Left kidney (tissue), 2 donors: Measurements from ENCODE around the gene C10orf67. TPM values are rescaled to one million over a fixed set of nuclear protein-coding genes. Genes with fewer than 3 reads are reported as not detected.
A peak's percentile ranks its signal among the peaks of the same experiment; 100 is the strongest.
"Not testable (repeated sequence)": the region's sequence is repeated elsewhere in the genome, so short reads cannot be mapped to it uniquely, and the experiment has no call there.

Experiments used
- DNase-seq: peaks from one replicate; pipeline ENCODE4 v3.0.0-alpha.2; 2013
- polyA plus RNA-seq: library from polyadenylated mRNA; unstranded; fragments of 120-200 nt; gene quantifications from one replicate; pipeline ENCODE4 v1.2.1, GENCODE V29; 2013; ENCODE audit not compliant: insufficient read length

Gene C10orf67
- polyA plus RNA-seq, 1 donor = 2.7 TPM

DNA sequence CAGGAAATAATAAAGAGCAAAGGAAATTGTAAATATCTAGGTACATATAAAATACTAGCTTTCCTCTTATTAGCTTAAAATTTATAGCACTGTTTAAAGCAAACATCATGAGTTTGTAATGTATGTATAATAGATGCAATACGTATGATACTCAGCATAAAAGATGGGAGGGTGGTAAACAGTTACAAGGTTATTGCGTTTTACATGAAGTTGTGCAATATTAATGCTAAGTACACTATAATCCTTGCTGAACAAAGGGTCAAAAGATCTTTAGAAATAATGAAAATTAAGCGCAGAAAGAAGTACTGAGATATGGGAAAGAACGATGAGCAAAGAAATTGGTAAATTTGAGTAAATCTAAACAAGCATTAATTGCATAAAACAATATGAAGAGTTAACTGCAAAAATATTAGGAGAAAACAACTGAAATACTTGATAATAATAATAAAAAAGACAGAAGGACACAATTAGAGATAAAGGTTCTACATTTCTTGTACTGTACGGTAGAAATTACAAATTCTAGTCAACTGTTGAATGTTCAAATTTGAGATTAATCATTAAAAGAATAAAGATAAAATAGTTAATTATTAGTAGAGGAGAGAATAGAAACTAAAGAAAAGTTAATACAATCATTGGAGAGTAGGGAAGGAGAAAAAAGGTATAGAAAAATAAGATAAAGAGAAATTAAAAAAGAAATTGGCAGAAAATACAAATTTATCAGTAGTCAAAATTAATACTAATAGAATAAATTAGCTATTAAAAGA is 17.9 kb downstream of the C10orf67 start:
- DNase-seq = no peak

DNA sequence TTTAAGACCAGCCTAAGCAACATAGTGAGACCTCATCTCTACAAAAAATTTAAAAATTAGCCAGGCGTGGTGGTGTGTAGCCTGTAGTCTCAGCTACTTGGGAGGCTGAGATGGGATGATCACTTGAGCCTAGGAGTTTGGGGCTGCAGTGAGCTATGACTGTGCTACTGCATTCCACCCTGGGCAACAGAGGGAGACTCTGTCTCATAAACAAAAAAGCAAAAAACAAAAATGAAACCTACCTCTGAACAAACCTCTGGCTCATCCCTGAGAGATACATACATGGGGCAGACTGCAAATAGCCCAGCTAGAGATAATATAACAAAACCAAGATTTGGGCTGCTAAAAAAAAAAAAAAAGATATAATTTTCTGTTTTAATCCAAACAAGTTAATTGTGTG is 19.5 kb downstream of the C10orf67 start:
- DNase-seq = no peak

DNA sequence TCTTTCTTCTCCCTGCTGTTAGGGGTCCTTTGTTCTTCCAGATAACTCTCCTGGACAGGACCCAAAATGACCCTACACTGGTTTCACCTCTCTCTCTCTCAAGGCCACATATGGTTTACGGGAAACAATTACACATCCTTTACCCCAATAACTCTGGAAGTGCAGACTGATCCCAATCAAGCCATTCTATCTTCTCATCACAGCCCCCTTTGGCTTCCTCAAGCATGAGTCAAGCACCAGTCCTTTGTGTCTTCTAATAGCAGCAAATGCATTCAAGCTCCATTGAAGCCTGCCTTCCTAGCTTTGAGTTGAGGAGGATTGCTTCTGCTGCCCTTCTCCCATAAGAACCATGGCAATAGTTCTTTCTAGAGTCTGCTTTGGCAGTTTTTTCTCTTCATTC is 20.2 kb downstream of the C10orf67 start:
- DNase-seq = no peak

GRCh38 chr10:23322082-23322481 is 22.5 kb downstream of the C10orf67 start:
- DNase-seq = no peak

GRCh38 chr10:23319835-23320234 is 24.8 kb downstream of the C10orf67 start:
- DNase-seq = no peak

DNA sequence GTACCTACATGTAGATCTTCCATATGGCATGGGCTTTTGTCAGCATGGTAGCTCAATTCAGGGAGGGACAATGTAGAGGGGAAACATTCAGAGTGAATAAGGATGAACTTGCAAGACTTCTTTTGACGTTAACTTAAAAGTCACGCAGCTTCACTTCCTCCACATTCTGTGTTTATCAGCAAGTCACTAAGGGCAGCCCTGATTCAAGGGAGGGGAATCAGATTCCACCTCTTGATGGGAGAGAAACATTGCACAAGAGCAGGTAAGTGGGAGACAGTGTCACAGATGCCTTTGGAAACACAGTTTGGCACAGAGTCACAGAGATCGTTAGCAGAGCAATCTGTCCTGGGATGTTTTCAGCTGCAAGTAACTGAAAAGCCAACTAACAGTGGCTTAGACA is 26.2 kb downstream of the C10orf67 start:
- no peak for DNase-seq

GRCh38 chr10:23317416-23317815 is 27.2 kb downstream of the C10orf67 start:
- DNase-seq = no peak

- DNase-seq = no peak
These were observed 28.2 kb downstream of the C10orf67 start for GRCh38 chr10:23316406-23316805.

- DNase-seq = no peak
These were observed 28.6 kb downstream of the C10orf67 start for GRCh38 chr10:23315966-23316365.

DNA sequence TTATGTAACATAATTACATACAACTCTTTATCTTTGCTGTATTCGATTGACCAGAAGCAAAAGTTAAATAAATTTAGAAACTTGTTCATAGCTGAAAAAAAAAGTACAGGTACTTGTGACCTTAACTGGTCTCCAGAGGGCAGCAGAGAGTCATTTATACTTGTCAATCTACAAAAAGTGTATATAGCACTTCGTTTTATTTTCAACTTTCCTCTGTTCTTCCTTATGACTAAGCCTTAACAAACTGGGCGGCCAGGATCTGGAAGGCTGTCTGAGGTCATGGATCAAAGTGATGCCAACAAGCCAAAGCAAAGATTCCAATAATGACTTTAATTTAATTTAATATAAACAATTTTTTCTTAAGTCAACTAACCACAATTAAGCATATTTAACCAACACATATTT is 29.8 kb downstream of the C10orf67 start:
- peak; percentile 79 for DNase-seq

- DNase-seq = no peak
These were observed 33.6 kb downstream of the C10orf67 start for GRCh38 chr10:23311034-23311433.

- DNase-seq = no peak
These were observed 34.2 kb downstream of the C10orf67 start for GRCh38 chr10:23310404-23310803.

- DNase-seq = not testable (repeated sequence)
These were observed 44.6 kb downstream of the C10orf67 start for GRCh38 chr10:23299961-23300360.

DNA sequence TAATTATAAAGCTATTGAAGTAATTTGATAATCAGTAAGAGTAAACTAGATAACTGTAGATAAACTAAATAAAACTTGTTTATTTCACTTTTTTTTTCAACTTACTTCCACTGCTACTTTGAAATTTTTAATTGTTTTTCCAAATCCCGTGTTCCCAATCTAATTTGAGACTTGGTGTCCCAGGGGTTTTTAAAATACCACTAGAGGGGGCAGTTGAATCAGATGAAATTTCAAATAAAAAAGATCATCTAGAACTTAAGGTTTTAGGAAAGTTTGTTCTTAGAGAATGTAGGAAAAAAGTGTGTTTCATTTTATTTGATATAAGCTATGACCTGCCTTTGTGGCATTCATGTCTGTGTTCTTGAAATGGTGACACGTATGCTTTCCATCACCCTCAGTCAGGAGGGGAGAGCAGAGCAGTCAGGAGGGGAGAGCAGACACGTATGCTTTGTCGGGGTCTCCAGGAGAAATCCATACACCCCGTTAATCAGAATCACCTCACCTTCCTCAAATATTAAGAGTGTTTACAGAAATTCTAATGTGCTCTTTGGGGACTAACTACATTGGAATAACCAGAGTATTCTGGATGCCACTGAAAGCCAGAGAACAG is 49.9 kb downstream of the C10orf67 start:
- no peak for DNase-seq

DNA sequence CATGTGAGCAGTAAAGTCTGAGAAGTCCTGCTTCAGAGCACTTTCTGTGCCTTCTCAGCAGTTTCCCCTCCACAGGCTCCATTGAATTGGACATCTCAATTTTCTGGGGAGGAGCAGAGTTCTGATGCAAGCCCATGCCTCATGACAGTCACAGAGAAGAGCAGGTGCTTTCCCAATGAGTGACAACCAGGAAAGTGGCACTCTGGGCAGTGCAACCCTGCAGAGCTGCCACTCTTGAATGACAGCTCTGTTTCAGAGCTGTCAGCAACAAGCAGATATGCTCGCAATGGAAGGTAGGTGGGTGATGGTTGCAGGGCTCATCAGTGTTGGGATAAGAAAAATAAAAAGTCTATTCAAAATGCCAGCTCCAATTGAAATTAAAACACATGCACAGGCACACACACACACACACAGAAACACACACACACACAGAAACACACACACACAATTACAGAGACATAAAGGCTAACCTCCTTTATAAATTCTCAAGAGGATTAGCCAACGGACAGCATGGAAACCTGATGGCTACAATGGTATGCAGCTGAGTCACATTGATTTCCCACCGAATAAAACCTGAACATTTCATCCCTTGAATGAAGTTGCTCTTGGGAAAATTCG is 50.5 kb downstream of the C10orf67 start:
- no peak for DNase-seq

- peak; percentile 61 for DNase-seq
These were observed 51.4 kb downstream of the C10orf67 start for GRCh38 chr10:23293145-23293724.

- no peak for DNase-seq
These were observed 52.9 kb downstream of the C10orf67 start for GRCh38 chr10:23291551-23292334.

DNA sequence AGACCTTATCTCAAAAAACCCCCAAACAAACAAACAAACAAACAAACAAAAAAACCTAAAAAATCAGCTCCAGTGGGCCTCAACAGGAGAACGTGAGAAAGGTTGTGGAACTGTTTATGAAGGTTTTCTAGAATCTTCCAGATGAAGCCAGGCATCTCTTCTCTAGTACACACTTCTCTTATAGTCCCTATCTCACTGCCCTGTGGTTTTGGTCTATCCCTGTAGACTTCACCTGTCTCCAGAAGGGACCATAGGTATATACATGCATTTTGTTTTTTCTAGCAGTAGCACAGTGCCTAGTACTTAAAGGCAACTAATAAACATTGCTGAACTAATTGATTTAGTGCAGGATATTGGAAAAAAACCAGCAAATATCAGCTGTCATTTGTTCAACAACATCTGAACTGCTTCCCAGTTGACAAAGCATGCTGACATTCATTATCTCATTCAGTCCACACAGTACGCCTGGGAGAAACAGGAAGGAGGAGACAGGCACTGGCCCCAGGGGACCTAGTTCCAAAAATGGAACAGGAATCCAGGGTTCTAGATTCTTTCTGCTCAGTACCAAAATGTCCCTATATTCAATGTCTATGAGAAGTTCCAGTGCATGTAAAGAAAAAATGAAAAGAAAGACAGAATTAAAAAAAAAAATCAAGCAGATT is 59.8 kb downstream of the C10orf67 start:
- no peak for DNase-seq

GRCh38 chr10:23284155-23284554 is 60.4 kb downstream of the C10orf67 start:
- DNase-seq = no peak

DNA sequence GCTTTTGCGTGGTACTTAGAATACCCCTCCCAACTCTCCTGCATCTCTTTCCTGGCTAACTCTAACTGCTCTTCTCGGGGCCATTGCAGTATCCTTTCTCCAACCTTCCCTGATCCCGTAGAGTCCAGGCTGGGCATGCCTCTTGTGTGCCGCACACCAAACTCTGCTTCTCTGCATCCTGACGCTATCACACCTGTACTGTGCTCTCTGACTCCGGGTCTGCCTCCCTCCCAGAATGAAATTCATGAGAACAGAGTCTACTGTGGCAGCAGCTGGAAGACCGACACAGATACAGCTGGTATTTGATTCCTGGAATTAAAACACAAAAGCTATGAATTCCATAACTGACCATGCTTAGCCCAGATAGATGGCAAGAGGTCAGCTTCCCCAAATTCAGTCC is 60.9 kb downstream of the C10orf67 start:
- DNase-seq = no peak

GRCh38 chr10:23281044-23281433 is 63.6 kb downstream of the C10orf67 start:
- DNase-seq = no peak
